HG03060 (cell line): ENCODE results near the gene NFAT5.
"Not testable (repeated sequence)": the region's sequence is repeated elsewhere in the genome, so short reads cannot be mapped to it uniquely, and the experiment has no call there.

Experiments
- ATAC-seq: cut with Tn5 transposase; IDR thresholded peaks from one replicate; pipeline ENCODE4 v1.9.1; 2021; ENCODE audit warnings: low read depth, moderate number of reproducible peaks; ENCODE audit not compliant: unreplicated experiment

NFAT5 gene

DNA sequence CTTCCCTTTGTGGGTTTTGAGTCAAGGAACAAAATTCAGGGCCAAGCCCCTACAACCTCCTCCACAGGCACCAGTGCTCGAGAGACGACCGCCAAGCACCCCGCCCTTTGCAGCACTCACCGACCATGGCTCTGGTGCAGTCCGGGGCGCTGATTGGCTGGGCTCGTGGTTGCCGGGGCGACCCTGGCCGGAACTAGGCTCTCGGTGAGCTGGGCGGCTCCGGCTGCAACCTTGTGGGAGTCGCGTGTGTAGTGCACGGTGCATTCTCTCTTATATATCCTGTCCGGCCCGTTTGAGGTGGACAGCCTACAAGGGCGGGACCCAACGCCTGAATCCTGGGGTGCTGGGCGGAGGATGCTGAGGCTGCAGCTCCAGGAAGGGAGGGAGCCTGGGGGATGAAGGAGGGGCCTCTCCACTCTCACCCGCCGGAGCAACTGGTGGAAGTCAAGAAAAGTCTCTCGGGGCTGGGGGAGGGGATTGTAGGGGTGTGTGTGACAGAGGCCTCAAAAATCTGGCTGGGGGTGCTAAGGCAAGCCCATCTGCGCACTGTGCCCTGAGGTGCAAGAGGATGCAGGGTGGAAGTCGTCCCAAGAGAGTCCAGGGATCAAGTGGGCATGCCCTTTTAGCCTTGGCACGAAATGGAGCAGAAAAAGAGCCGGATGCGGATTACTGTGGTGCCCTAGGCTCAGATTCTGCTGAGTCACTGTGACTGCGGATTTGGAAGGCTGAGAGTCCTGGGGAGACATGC lies 160.7 kb downstream of the NFAT5 start, which contains the start of gene NQO1:
Gene NQO1, minus strand, starts transcription at position 248 of the 748 bp plus-strand sequence. Its CDS starts 121 bp downstream, at position 127.
- no peak for ATAC-seq

DNA sequence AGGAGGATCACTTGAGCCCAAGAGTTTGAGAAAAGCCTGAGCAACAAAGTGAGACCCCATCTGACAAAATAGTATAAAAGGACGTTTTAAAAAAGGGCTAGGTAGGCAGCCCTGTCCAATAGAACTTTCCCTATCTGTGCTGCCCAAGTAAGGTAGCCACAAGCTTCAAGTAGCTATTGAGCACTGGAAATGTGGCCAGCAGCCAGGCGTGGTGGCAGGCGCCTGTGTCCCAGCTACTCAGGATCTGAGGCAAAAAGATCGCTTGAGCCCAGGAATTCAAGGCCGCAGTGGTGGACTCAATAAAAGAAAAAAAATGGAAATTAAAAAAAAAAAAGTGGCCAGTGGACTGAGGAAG lies 162.1 kb downstream of the NFAT5 start:
- ATAC-seq = no peak

DNA sequence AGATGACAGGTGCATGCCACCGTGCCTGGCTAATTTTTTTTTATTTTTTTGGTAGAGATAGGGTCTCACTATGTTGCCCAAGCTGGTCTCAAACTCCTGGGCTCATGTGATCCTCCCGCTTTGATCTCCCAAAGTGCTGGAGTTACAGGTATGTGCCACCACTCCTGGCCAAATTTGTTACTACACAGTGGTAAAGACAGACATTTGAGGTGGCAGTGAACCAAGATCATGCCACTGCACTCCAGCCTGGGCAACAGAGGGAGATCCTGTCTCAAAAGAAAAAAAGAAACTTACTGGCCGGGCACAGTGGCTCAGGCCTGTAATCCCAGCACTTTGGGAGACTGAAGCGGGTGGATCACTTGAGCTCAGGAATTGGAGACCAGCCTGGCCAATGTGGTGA lies 163.3 kb downstream of the NFAT5 start:
- ATAC-seq = not testable (repeated sequence)

DNA sequence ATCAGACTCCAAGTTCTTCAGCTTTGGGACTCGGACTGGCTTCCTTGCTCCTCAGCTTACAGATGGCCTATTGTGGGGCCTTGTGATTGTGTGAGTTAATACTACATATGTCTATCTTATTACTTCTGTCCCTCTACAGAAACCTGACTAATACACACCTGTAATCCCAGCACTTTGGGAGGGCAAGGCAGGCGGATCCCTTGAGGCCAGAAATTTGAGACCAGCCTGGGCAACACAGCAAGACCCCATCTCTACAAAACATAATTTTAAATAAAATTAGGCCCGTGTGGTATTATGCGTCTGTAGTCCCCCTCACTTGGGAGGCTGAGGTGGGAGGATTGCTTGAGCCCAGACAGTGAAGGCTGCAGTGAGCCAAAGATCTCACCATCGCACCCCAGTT lies 165.5 kb downstream of the NFAT5 start:
- ATAC-seq = not testable (repeated sequence)

DNA sequence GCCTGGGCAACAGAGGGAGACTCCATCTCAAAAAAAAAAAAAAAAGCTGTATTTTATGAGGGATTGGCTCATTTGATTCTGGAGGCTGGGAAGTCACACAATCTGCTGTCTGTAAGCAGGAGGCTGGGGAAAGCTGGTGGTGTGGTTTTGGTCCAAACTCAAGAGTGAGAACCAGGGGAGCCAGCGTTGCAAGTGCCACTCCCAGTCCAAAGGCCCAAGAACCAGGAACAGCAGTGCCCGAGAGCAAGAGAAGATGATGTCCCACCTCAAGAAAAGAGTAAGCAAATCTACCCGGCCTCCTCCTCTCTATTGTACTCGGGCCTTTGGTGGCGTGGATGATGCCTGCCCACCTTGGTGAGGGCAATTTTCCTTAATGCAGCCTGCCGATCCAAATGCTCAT lies 166.3 kb downstream of the NFAT5 start:
- no peak for ATAC-seq

DNA sequence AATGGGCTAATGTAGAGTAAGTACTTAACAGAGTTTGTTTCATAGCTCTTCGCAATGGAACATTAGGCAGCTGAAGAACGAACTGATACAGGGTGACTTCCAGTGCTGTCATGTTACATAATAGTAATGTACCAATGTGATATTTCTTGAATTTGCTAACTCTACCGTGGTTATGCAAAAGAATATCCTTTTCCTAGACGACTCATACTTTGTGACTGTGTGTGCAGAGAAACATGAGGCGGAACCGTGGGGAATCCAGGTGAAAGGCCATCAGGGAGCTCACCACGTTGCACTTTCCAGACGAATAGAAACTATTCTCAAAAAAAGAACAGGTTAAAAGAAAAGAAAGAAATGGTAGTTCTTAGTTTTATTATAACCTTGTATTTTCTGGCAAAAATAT lies 175.8 kb downstream of the NFAT5 start:
- ATAC-seq = no peak

DNA sequence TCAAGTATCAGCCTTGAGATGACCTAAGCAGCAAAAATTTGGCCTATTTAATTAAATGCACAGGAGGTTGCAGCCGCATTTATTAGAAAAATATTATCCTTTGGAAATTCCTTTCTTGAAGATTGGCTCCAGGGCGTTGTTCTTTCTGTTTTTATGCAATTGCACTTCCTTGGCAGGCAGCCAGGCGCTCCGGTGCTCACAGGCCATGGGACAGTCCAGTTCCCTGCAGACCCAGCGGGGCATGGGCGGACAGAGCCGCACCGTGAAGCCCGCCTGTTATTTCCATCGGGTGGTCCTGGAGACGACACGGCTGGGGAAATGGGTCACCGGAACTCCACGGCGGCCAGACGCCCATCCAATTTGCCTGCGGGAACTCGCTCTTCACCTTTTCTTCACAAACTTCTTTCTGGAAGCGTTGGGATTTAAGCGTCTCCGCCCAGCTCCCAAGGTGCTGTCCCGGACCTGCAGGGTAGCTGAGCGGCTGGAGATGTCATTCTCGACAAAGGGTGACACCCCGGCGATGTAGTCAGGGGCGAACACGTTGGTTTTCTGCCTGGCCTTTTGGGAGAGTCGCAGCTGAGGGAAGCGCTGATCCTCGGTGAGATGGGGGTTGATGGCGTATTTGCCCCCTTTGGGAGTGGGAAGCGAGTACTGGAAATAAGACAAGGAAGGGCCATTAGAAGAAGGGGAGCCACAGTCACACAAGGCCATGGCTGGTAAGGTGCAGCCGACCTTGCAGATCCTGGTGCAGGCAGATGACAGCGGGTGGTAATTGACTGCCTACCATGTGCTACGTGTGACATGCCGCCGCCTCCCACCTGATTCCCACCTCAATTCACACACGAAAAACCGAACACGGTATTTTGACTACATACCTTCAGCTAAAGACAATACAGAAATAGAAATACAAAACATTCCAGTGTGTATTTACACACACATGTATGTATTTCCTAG lies 176.5 kb downstream of the NFAT5 start:
- ATAC-seq = no peak

DNA sequence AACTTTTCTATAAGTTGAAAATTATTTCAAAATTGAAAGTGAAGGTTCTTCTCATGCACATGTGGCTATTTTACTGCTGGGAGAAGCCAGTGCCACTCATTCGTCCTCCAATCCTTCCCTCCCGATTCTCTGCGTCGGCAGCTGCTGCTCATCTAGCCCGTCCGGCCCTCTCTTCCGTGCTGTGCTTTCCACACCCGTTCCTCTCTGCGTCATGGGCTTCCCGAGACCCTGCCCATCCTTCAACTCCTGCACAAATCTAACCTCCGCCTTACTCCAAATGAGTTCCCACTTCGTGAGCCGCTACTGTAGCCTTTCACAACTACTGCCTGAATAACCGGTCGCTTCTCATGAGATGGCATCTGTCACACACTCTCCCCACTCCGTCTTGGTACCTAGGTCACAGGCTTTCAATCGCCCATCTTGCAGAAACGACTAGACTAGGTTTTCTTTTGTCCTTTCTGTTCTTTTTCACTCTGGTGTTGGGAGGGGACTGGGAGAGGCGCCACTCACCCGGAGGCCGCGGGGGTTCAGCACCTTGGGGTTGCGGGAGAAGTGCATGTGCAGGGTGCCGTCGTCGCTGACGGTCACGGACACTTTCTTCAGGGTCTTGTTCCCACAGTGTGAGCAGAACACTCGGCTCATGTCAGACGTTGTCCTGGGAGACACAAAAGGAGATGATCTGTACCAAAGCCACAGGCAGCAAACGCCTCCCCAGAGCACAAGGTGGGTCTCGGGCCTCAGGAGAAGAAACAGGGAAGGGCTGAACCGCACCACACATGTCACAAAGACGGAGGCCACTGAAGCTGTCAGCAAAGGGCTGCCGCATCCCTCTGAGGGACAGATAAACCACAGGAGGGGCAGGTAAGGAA lies 178.8 kb downstream of the NFAT5 start:
- ATAC-seq = no peak

DNA sequence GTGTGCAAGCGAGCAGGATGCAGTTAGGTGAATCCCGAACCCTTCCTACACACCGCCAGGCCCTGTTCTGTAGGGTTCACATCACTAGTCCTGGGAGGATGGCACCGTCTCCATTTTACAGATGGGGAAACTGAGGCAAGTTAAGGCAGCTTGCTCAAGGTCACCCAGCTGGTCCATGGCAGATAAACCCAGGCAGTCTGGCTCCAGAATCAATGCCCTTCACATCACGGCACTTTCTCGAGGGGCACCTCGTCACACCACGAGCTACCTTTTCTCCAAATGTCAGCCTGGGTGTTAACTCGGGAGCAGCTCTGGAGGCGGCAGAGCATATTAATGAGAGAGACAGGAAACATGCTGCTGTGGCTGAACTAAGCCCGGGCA lies 179.5 kb downstream of the NFAT5 start:
- ATAC-seq = no peak

DNA sequence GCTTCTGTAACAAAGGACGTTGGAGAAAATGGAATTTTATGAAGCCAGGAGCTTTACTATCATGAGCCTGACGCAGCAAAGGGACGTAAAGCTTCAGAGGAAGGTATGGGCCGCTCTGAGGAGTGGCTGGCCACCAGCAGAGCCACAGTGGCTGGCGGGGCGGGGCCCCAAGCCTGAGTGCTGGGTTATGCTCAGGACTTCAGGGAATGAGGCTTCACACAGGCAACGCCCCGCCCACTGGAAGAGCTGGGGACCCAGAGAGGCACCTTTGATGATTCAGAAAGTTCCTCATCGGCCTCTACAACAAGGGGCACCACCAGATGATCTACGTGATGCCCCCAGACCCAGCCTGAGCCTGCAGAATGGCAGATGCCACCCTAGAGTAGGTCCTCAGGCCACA lies 180.2 kb downstream of the NFAT5 start:
- ATAC-seq = no peak

DNA sequence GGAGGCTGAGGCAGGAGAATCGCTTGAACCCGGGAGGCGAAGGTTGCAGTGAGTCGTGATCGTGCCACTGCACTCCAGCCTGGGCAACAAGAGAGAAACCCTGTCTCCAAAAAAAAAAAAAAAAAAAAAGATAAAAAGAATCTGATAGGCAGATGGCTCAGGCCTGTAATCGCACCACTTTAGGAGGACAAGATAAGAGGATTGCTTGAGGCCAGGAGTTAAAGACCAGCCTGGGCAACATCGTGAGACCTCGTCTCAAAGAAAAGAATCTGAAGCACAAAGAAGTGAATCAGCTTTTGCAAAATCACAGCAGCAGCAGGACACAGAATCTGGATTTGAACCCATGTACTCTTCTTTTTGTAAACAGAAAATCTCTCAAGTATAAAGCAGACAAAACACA lies 181.3 kb downstream of the NFAT5 start:
- ATAC-seq = no peak

DNA sequence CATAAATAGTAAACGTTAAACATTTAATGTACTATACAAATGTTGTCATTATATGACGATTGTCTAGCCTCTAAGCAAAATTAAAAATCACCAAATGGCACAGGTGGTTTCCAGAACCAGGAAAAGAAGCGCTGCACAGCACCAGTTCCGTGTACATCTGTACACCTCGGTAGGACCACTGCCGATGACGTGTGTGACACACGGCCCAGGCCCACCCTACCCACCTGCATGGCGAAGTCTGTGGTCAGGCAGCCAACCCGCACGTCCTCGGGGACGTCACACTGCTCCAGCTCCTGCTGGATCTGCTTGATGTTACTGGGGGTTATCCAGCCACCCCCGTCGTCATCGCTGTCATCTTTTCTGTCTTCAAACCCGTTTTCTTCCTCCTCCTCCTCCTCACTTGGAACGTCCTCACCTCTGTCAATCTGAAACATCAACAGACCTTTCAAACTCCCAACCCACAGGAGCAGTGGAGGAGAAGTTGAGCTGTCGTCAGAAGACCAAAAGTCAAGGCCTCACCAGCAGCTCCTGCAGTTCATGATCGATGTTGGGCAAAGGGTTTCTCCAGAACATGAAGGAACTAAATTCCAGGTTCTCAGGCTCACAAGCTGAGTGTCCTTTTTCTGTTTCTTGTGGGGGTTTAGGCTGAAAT lies 183.1 kb downstream of the NFAT5 start:
- no peak for ATAC-seq

DNA sequence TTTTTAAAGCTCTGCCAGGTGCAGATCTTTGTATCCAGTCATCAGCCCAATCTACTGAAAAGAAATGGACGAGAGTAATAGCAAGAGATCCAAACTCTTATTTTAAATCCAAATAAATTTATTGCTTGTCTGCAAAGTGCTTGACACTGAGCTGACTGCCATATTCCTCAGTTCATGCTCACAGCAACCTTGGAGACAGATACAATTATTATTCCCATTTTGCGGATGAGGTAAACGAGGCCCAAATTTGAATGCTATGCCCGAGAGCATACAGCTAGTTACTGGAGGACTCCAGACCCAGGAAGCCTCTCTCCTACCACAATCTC lies 188.3 kb downstream of the NFAT5 start:
- no peak for ATAC-seq
